Measurements from ENCODE around the gene ARID2. TPM values are rescaled to one million over a fixed set of nuclear protein-coding genes. Genes with fewer than 3 reads are reported as not detected.

The ARID2 gene
- total RNA-seq, 2 experiments from 2014 or later, result 18.5 to 19.9 TPM

DNA sequence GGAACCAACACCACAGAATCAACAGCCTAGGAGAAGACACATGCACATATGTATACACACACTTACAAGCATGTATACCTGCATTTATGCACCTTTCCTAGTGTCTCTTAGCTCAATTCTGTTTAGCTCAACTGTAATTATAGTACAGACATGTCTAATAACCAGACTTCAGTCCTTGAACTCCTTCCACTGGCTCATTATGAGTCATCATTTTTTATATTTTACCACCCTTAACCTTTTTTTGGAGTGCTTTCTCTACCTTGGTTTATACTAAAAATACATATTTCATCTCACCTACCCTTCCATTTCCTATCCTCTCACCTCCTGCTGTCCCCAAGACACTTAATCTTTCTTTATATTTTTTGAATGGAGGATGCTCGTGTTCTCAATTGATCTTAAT is 110.4 kb downstream of the ARID2 start:
- Mint-ChIP-seq H3K27me3 (no peaks in the 10 kb centered on the region), H3K4me1 (peaks cover 9% of the 10 kb centered on the region), H3K9me3 (no peaks in the 10 kb centered on the region), H3K27ac (no peak overlapping the region), H3K36me3 (peaks cover 27% of the 10 kb centered on the region), H3K4me3 (no peak overlapping the region)
- DNase-seq, result no peak

DNA sequence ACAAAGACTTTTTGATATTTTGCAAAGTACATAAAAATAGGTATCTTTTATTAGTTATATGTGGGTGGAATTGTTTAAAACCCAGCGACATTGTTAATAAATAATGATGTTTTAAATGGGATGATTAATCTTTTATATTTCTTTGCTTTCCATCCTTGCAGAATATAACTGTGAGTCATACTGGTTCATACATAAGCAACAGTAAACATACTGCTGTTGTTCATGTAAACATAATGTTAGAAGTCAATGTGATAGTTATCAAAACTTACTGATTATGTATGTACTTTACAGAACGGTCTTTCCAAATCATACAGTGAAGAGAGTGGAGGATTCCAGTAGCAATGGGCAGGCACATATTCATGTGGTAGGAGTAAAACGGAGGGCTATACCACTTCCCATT is 119.8 kb downstream of the ARID2 start:
- Mint-ChIP-seq H3K27ac (no peak overlapping the region), H3K36me3 (peaks cover 26% of the 10 kb centered on the region), H3K9me3 (no peaks in the 10 kb centered on the region), H3K4me3 (no peak overlapping the region), H3K27me3 (no peaks in the 10 kb centered on the region), H3K4me1 (peaks cover 2% of the 10 kb centered on the region)
- no peak for DNase-seq

DNA sequence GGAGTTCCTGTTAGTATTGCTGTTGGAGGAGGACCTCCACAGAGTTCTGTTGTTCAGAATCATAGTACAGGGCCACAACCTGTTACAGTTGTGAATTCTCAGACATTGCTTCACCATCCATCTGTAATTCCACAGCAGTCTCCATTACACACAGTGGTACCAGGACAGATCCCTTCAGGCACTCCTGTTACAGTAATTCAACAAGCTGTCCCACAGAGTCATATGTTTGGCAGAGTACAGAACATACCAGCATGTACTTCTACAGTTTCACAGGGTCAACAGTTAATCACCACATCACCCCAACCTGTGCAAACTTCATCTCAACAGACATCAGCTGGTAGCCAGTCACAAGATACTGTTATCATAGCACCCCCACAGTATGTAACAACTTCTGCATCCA is 120.8 kb downstream of the ARID2 start:
- peaks cover 4% of the 10 kb centered on the region for H3K4me1 Mint-ChIP-seq
- H3K9me3 Mint-ChIP-seq, result no peaks in the 10 kb centered on the region
- no peaks in the 10 kb centered on the region for H3K27me3 Mint-ChIP-seq
- H3K27ac Mint-ChIP-seq, result no peak overlapping the region
- DNase-seq, result no peak
- H3K4me3 Mint-ChIP-seq, result no peak overlapping the region
- H3K36me3 Mint-ChIP-seq, result peaks cover 28% of the 10 kb centered on the region

DNA sequence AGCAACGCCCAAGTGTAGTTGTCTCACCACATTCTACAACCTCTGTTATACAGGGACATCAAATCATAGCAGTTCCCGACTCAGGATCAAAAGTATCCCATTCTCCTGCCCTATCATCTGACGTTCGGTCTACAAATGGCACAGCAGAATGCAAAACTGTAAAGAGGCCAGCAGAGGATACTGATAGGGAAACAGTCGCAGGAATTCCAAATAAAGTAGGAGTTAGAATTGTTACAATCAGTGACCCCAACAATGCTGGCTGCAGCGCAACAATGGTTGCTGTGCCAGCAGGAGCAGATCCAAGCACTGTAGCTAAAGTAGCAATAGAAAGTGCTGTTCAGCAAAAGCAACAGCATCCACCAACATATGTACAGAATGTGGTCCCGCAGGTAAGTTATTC is 123.0 kb downstream of the ARID2 start:
- H3K27ac Mint-ChIP-seq, result no peak overlapping the region
- DNase-seq, result no peak
- H3K36me3 Mint-ChIP-seq, result peaks cover 30% of the 10 kb centered on the region
- no peak overlapping the region for H3K4me3 Mint-ChIP-seq
- H3K4me1 Mint-ChIP-seq, result peaks cover 4% of the 10 kb centered on the region
- H3K9me3 Mint-ChIP-seq, result no peaks in the 10 kb centered on the region
- no peaks in the 10 kb centered on the region for H3K27me3 Mint-ChIP-seq

DNA sequence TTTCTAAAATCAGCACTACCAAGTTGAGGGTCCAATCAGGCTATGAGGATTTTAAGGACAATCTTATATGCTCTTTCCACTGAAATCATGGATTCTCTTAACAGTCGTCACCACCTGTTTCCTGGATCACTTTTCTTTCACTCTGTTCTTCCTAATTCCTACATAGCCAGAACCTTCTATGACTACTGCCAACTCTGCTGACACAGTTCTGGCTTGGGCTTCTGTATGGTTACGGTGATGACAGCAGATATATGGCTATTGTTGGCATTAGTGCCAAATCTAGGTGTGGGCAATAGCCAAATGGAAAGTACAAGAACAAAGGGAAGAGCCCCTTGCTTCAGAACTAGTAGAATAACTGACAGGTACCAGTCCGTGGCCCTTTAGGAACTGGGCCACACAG is 124.0 kb downstream of the ARID2 start:
- H3K27me3 Mint-ChIP-seq, result no peaks in the 10 kb centered on the region
- peaks cover 34% of the 10 kb centered on the region for H3K36me3 Mint-ChIP-seq
- no peaks in the 10 kb centered on the region for H3K9me3 Mint-ChIP-seq
- no peak overlapping the region for H3K27ac Mint-ChIP-seq
- no peak overlapping the region for H3K4me3 Mint-ChIP-seq
- DNase-seq, result no peak
- H3K4me1 Mint-ChIP-seq, result peaks cover 4% of the 10 kb centered on the region

DNA sequence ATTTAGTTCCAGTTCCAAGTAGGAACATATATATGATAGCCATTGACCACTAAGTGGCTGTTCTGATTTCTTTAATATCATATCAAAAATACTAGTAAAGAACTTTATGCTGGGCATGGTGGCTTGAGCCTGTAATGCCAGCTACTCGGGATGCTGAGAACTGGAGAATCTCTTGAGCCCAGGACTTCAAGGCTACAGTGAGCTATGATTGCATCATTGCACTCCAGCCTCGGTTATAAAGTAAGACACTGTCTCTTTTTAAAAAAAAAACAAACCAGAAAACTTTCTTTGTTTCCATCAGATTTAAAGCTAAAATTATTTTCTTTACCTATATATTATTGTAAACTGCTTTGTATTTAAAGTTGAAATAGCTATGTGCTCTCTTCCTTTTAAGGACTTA is 133.8 kb downstream of the ARID2 start:
- H3K36me3 Mint-ChIP-seq, result peaks cover 22% of the 10 kb centered on the region
- no peak overlapping the region for H3K27ac Mint-ChIP-seq
- no peak overlapping the region for H3K4me3 Mint-ChIP-seq
- no peaks in the 10 kb centered on the region for H3K9me3 Mint-ChIP-seq
- H3K27me3 Mint-ChIP-seq, result no peaks in the 10 kb centered on the region
- no peaks in the 10 kb centered on the region for H3K4me1 Mint-ChIP-seq
- DNase-seq, result no peak

DNA sequence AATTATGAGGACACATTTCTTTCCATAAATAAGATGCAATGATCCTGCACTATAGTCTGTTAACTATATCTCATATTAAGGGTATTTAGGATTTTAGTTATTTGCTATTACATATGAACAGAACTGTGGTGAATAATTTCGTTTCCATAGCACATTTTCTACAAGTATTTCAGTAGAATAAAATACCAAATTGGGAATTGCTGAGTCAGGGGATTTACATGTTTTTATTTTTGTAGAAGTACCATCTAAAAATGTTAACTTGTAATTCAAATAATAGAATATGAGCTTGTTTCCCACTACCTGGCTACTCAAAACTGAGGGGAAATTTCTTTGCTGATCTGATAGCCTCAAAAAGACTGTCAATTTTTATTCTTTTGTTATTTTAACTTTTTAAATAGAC is 136.8 kb downstream of the ARID2 start:
- peaks cover 4% of the 10 kb centered on the region for H3K4me1 Mint-ChIP-seq
- DNase-seq, result no peak
- no peak overlapping the region for H3K27ac Mint-ChIP-seq
- H3K4me3 Mint-ChIP-seq, result no peak overlapping the region
- peaks cover 32% of the 10 kb centered on the region for H3K36me3 Mint-ChIP-seq
- H3K27me3 Mint-ChIP-seq, result no peaks in the 10 kb centered on the region
- no peaks in the 10 kb centered on the region for H3K9me3 Mint-ChIP-seq

DNA sequence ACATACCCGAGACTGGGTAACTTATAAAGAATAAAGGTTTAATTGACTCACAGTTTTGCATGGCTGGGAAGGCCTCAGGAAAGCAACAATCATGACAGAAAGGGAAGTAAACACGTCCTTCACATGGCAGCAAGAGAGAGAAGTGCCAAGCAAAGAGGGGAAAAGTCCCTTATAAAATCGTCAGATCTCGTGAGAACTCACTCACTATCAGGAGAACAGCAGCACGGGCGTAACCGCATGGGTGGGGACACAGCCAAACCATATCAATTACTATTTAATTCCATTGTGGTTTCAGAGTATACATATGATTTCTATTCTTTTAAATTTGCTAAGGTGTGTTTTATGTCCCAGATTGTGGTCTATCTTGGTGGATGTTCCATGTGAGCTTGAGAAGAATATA is 142.9 kb downstream of the ARID2 start:
- Mint-ChIP-seq H3K27ac (no peak overlapping the region), H3K9me3 (no peaks in the 10 kb centered on the region), H3K4me3 (no peak overlapping the region), H3K27me3 (no peaks in the 10 kb centered on the region), H3K36me3 (peaks cover 45% of the 10 kb centered on the region), H3K4me1 (peaks cover 21% of the 10 kb centered on the region)
- DNase-seq, result no peak

DNA sequence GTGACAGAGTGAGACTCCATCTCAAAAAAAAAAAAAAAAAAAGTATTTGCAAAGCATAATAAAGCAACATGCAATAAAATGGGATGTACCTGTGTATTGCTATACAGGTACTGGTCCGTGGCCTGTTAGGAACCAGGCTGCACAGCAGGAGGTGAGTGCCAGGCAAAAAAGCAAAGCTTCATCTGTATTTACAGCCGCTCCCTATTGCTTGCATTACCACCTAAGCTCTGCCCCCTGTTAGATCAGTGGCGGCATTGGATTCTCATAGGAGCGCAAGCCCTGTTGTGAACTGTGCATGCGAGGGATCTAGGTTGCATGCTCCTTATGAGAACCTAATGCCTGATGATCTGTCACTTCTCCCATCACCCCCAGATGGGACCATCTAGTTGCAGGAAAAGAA is 147.6 kb downstream of the ARID2 start:
- no peaks in the 10 kb centered on the region for H3K9me3 Mint-ChIP-seq
- DNase-seq, result no peak
- no peak overlapping the region for H3K27ac Mint-ChIP-seq
- H3K36me3 Mint-ChIP-seq, result peaks cover 57% of the 10 kb centered on the region
- peaks cover 26% of the 10 kb centered on the region for H3K4me1 Mint-ChIP-seq
- no peak overlapping the region for H3K4me3 Mint-ChIP-seq
- H3K27me3 Mint-ChIP-seq, result no peaks in the 10 kb centered on the region

DNA sequence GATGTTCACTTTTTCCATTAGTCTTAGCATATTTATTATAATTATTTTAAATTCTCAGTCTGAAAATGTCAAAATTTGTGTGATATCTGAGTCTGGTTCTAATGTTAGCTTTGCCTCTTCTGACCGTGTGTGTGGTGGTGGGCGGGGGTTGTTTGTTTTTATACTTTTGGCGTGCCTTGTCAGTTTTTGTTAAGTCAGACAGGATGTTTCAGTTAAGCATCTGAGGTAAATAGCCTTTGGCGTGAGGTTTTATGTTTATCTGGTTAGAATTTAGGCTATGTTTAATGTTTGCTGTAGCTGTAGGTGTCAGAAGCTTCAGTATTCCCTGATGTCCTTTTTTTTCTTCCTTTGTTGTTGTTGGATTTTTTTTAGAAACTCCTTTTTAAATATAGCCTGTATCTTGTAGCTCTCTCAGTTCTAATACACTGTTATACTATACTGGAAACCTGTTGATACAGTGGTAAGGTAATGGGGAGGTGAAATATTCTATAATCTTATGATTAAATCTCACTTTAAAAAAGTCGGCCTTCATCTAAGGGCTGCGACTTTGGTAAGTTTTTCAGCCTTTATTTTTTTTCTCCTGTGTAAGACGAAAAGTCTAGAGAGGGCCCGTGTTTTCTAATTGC is 149.2 kb downstream of the ARID2 start:
- Mint-ChIP-seq H3K9me3 (peaks cover 3% of the 10 kb centered on the region), H3K36me3 (peaks cover 58% of the 10 kb centered on the region)
- no peak for DNase-seq

DNA sequence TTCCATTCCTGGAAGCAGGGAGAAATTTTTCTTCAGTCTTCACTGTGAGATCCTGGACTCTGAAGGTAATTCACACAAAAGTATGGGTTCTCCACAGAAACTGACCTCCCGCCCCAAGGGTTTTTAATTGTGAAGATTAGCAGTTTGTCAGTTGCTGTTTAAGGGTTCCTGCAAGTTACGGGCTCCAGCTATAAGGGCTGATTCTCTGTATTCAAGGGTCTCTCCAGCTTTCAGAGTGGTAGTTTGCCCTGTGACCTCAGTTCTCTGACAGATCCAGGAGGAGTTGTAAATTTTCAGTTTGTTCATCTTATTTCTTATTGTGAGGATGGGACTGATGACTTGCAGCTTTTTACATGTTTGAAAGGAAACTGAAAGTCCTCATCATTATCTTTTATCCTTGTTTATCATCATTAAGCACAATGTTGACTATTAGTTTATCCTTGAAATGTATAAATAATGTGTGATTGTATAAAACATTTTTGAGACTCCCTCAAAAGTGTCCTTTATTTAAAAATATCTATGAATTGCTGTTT is 149.9 kb downstream of the ARID2 start:
- Mint-ChIP-seq H3K27ac (peak overlapping the region; percentile 23), H3K9me3 (peaks cover 3% of the 10 kb centered on the region), H3K27me3 (no peaks in the 10 kb centered on the region), H3K4me1 (peaks cover 25% of the 10 kb centered on the region), H3K36me3 (peaks cover 56% of the 10 kb centered on the region), H3K4me3 (no peak overlapping the region)
- no peak for DNase-seq

More for the DNA sequence above, 149.2 kb downstream of the ARID2 start:
- Mint-ChIP-seq H3K27me3 (no peaks in the 10 kb centered on the region), H3K27ac (peak overlapping the region; percentile 60), H3K4me1 (peaks cover 25% of the 10 kb centered on the region), H3K4me3 (no peak overlapping the region)

DNA sequence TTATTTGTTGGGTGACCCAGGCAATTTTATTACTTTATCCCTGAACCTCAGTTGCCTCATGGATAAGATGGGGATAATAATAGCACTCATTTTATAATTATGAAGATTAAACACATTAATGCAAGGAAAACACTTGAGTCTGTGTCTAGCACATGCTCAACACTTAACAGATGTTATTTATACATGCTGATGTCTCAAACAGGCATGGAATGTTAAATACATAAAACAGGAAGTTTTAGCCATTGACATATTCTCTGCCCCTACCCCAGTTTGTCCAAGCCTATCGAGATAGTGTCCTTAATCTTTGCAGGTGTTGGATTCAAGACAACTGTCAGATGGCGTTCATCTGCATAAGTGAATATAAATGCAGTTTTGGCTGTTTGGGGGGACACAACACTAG is 151.0 kb downstream of the ARID2 start:
- no peak for DNase-seq
- H3K27me3 Mint-ChIP-seq, result no peaks in the 10 kb centered on the region
- H3K9me3 Mint-ChIP-seq, result peaks cover 3% of the 10 kb centered on the region
- no peak overlapping the region for H3K4me3 Mint-ChIP-seq
- peaks cover 25% of the 10 kb centered on the region for H3K4me1 Mint-ChIP-seq
- H3K27ac Mint-ChIP-seq, result no peak overlapping the region
- H3K36me3 Mint-ChIP-seq, result peaks cover 56% of the 10 kb centered on the region

DNA sequence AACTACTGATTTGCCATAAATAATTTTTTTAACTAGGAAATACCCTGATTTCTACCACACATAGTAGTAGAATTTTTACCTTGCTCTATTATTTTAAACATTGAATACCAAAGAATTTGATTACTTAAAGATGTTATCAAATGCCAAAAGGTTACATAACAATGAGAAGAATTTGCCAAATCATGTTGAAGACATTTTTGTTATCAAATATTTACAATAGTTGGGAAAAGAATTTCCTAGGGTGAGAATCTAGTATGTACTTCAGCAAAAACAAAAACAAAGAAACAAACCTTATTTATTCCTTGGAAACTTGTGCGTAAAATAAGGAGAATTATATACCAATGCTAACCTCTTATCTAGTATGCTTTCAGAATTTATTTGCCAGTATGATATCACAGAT is 153.7 kb downstream of the ARID2 start:
- H3K36me3 Mint-ChIP-seq, result peaks cover 52% of the 10 kb centered on the region

DNA sequence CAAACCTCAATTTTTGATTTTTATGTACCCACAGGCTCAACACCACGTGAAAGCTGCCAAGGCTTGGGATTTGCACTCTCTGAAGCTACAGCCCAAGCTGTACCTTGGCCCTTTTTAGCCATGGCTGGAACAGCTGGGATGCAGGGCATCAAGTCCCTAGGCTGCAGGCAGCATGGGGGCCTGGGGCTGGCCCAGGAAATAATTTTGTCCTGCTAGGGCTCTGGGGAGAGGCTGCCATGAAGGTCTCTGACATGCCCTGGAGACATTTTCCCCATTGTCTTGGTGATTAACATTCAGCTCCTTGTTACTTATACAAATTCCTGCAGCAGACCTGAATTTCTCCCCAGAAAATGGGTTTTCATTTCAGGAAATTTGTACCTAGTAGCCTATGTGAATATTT is 157.2 kb downstream of the ARID2 start:
- H3K4me1 Mint-ChIP-seq, result peaks cover 6% of the 10 kb centered on the region
- peaks cover 5% of the 10 kb centered on the region for H3K9me3 Mint-ChIP-seq
- H3K27me3 Mint-ChIP-seq, result no peaks in the 10 kb centered on the region
- H3K36me3 Mint-ChIP-seq, result peaks cover 38% of the 10 kb centered on the region
- no peak for DNase-seq
- no peak overlapping the region for H3K4me3 Mint-ChIP-seq
- H3K27ac Mint-ChIP-seq, result no peak overlapping the region

More for the DNA sequence above, 153.7 kb downstream of the ARID2 start:
- no peak overlapping the region for H3K4me3 Mint-ChIP-seq
- no peak overlapping the region for H3K27ac Mint-ChIP-seq
- H3K27me3 Mint-ChIP-seq, result no peaks in the 10 kb centered on the region
- H3K9me3 Mint-ChIP-seq, result peaks cover 5% of the 10 kb centered on the region
- no peak for DNase-seq
- peaks cover 12% of the 10 kb centered on the region for H3K4me1 Mint-ChIP-seq

DNA sequence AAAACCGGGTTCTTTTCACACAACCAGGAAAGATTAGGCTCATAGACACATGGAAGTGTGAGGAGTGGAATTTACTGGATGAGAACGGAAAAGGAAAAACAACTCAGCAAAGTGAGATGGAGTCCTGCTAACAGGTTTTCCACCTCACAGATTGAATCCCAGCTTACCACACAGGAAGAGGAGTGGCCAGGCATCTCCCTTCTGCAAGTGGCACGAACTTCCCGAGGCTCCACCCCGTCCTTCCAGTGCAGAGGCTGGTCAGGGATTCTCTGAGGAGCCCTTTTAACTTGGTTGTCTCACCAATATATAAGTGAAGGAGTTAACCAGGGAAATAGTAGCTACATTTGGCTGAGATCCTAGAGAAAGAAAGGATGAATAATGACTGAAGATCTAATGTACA is 158.0 kb downstream of the ARID2 start:
- no peak overlapping the region for H3K4me3 Mint-ChIP-seq
- no peak for DNase-seq
- H3K9me3 Mint-ChIP-seq, result peaks cover 5% of the 10 kb centered on the region
- peaks cover 34% of the 10 kb centered on the region for H3K36me3 Mint-ChIP-seq
- H3K4me1 Mint-ChIP-seq, result peaks cover 12% of the 10 kb centered on the region
- no peaks in the 10 kb centered on the region for H3K27me3 Mint-ChIP-seq
- no peak overlapping the region for H3K27ac Mint-ChIP-seq

DNA sequence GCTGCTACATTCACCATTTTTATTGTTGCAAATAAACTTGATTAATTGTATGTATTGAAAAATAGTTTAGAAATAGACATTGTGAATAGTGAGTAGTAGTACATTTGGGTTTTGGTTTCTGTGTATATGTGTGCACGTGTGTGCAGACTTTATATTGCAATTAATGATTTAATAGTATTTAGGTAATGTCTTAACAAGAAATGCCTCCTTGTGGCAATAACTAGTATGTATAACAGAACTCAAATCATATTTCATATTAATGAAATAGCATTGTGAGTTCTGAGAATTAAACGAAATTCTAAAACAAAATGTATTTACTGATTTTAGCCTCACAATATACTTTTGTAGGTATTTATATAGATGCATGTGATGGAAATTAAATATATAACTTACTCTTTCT is 160.8 kb downstream of the ARID2 start:
- Mint-ChIP-seq H3K9me3 (peaks cover 3% of the 10 kb centered on the region), H3K27ac (no peak overlapping the region), H3K36me3 (peaks cover 33% of the 10 kb centered on the region), H3K4me3 (no peak overlapping the region), H3K4me1 (peaks cover 27% of the 10 kb centered on the region), H3K27me3 (no peaks in the 10 kb centered on the region)
- DNase-seq, result no peak

Data from activated naive CD8-positive, alpha-beta T cell treated with anti-CD3 and anti-CD28 coated beads for 36 hours (primary cell).